Caco-2 (cell line): ENCODE measurements around the gene TMEM30A. TPM values are rescaled to one million over a fixed set of nuclear protein-coding genes. Genes with fewer than 3 reads are reported as not detected.

Source experiments
- BruUV-seq: library from RNA; stranded (reverse); fragments of 400-500 nt; replicated peaks from 2 replicates; lab custom pipeline; 2021; lab: Mats Ljungman, UMichigan
- CTCF ChIA-PET: fragments of 300-600 bp; sonication (Branson Sonifier 250); formaldehyde crosslinking; loops from one replicate; lab custom pipeline; 2022; ENCODE audit warnings: antibody characterized with exemption; lab: Charles Lee
- POLR2A ChIA-PET: fragments of 300-600 bp; sonication (Branson Sonifier 250); formaldehyde crosslinking; loops from one replicate; lab custom pipeline; 2022; ENCODE audit warnings: antibody characterized with exemption; lab: Charles Lee
- DNase-seq, 2 experiments: peaks; one replicate each; pipeline versions ENCODE4 v3.0.0 to v3.0.0-alpha.2; 2020 to 2022
- H3K27me3 ChIP-seq: replicated peaks from 2 replicates; pipeline ENCODE4 v1.6.0; 2011; ENCODE audit warnings: low read length; ENCODE audit not compliant: control insufficient read depth, insufficient read depth
- H3K36me3 ChIP-seq: 2 replicates; pipeline ENCODE4 v1.5.1; 2011; ENCODE audit warnings: low read length; ENCODE audit not compliant: control insufficient read depth, insufficient read depth
- H3K4me1 ChIP-seq: fragments of 250-450 bp; sonication (Bioruptor Pico); 2 replicates; pipeline ENCODE4 v1.5.1; 2020; ENCODE audit warnings: mild to moderate bottlenecking
- H3K4me3 ChIP-seq: 2 replicates; pipeline ENCODE4 v1.5.1; 2011; ENCODE audit warnings: low read depth, mild to moderate bottlenecking, control low read depth, low read length
- H3K9me3 ChIP-seq: fragments of 250-450 bp; sonication (Bioruptor Pico); 2 replicates; pipeline ENCODE4 v1.5.1; 2020; ENCODE audit warnings: mild to moderate bottlenecking, moderate library complexity
- H3K27ac Mint-ChIP-seq: one replicate; pipeline ENCODE4 v1.8.0; 2022; ENCODE audit warnings: mixed read lengths; ENCODE audit not compliant: unreplicated experiment
- H3K27me3 Mint-ChIP-seq: one replicate; pipeline ENCODE4 v1.8.0; 2022; ENCODE audit warnings: mixed read lengths; ENCODE audit not compliant: insufficient read depth, unreplicated experiment
- H3K36me3 Mint-ChIP-seq: one replicate; pipeline ENCODE4 v1.8.0; 2022; ENCODE audit warnings: mild to moderate bottlenecking, mixed read lengths; ENCODE audit not compliant: insufficient read depth, unreplicated experiment
- H3K4me1 Mint-ChIP-seq: one replicate; pipeline ENCODE4 v1.8.0; 2022; ENCODE audit warnings: low read depth, mixed read lengths; ENCODE audit not compliant: unreplicated experiment
- H3K4me3 Mint-ChIP-seq: one replicate; pipeline ENCODE4 v1.8.0; 2022; ENCODE audit warnings: mild to moderate bottlenecking, moderate library complexity, mixed read lengths; ENCODE audit not compliant: unreplicated experiment
- H3K9me3 Mint-ChIP-seq: one replicate; pipeline ENCODE4 v1.8.0; 2022; ENCODE audit warnings: mixed read lengths; ENCODE audit not compliant: unreplicated experiment
- intact Hi-C: fragments of 100-400 bp; cut with micrococcal nuclease; formaldehyde crosslinking; loops from one replicate; pipeline ENCODE4 v1.10.0; 2022; ENCODE audit not compliant: unreplicated experiment
- total RNA-seq: library from RNA; stranded (reverse); gene quantifications from 2 replicates; pipeline ENCODE4 v1.2.3, GENCODE V29; 2022
- TF ChIP-seq, protein P1 (sequence below), 2 experiments: fragments of 200-600 bp in 1 of 2; IDR thresholded peaks; 1 replicate in 1 of 2; 2 replicates in 1 of 2; pipeline versions ENCODE4 v1.5.1 to v1.8.0; 2011 to 2022; ENCODE audit warnings: antibody characterized with exemption in 1 of 2, control low read depth in 1 of 2, inconsistent platforms in 1 of 2, low read depth in 1 of 2, low read length in 1 of 2, mild to moderate bottlenecking in 1 of 2, moderate library complexity in 1 of 2; ENCODE audit not compliant: insufficient read depth in 1 of 2, severe bottlenecking in 1 of 2, unreplicated experiment in 1 of 2

The TMEM30A gene
- total RNA-seq, 1 experiment from 2014 or later, result 55.8 TPM

GRCh38 chr6:75275067-75275466 is 9.5 kb downstream of the TMEM30A start:
- POLR2A ChIA-PET, result interaction anchor here (0.7 kb wide), 1 partner anchor 101 kb away, joined by 5 read pairs; no protein-coding TSS in a partner anchor
- H3K4me3 Mint-ChIP-seq, result no peak overlapping the region
- no TSS peak for BruUV-seq

DNA sequence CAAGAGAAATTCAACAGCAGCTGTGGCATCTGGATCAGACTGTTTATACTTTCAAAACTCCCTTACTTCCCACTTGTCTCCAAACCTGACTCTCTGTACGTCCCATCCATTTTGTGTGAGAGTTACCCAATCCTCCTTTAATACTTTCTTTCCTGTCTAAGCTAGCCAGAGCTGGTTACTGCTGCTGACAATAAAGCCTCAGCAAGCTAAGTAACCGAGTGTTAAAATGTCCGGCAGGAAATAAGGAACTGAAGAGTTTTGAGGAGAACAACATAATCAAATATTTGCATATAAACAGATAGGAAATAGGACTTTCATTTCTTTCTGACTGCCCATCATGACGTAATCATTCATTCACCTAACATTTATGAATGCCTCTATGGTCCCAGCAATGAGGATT is 11.6 kb downstream of the TMEM30A start:
- Histone ChIP-seq H3K27me3 (no peaks in the 10 kb centered on the region), H3K9me3 (0 out of 2 replicates have a peak, but pooled peaks cover 5% of the 10 kb centered on the region), H3K4me3 (no peak overlapping the region), H3K36me3 (no peaks in the 10 kb centered on the region; the same call in none of the 2 replicates), H3K4me1 (peaks cover 4% of the 10 kb centered on the region; the same call in 1 of the 2 replicates)
- CTCF ChIA-PET, result no interaction called here
- Mint-ChIP-seq H3K27ac (no peak overlapping the region), H3K4me1 (no peaks in the 10 kb centered on the region), H3K27me3 (no peaks in the 10 kb centered on the region), H3K36me3 (peaks cover 6% of the 10 kb centered on the region), H3K9me3 (no peaks in the 10 kb centered on the region), H3K4me3 (no peak overlapping the region)
- DNase-seq, result no peak
- TF ChIP-seq, protein P1, sequence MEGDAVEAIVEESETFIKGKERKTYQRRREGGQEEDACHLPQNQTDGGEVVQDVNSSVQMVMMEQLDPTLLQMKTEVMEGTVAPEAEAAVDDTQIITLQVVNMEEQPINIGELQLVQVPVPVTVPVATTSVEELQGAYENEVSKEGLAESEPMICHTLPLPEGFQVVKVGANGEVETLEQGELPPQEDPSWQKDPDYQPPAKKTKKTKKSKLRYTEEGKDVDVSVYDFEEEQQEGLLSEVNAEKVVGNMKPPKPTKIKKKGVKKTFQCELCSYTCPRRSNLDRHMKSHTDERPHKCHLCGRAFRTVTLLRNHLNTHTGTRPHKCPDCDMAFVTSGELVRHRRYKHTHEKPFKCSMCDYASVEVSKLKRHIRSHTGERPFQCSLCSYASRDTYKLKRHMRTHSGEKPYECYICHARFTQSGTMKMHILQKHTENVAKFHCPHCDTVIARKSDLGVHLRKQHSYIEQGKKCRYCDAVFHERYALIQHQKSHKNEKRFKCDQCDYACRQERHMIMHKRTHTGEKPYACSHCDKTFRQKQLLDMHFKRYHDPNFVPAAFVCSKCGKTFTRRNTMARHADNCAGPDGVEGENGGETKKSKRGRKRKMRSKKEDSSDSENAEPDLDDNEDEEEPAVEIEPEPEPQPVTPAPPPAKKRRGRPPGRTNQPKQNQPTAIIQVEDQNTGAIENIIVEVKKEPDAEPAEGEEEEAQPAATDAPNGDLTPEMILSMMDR (IDR thresholded peaks at IDR 0.05; ENCODE audit: insufficient read depth in 1 of 2, low read depth in 1 of 2, low read length in 1 of 2, severe bottlenecking in 1 of 2, unreplicated experiment in 1 of 2), result no peak
- no TSS peak for BruUV-seq
- intact Hi-C loops, result no loop called here
- POLR2A ChIA-PET, result no interaction called here

More at GRCh38 chr6:75275067-75275466, 9.5 kb downstream of the TMEM30A start:
- Histone ChIP-seq H3K27me3 (no peaks in the 10 kb centered on the region), H3K36me3 (no peaks in the 10 kb centered on the region; the same call in none of the 2 replicates), H3K9me3 (0 out of 2 replicates have a peak, but pooled peaks cover 5% of the 10 kb centered on the region), H3K4me3 (no peak overlapping the region), H3K4me1 (peaks cover 9% of the 10 kb centered on the region; the same call in 1 of the 2 replicates)
- no peaks in the 10 kb centered on the region for H3K4me1 Mint-ChIP-seq
- DNase-seq, result no peak
- no peaks in the 10 kb centered on the region for H3K27me3 Mint-ChIP-seq
- CTCF ChIA-PET, result interaction anchor here (0.7 kb wide), 1 partner anchor 253 kb away, joined by 6 read pairs; no protein-coding TSS in a partner anchor
- TF ChIP-seq, protein P1 (IDR thresholded peaks at IDR 0.05; ENCODE audit: insufficient read depth in 1 of 2, low read depth in 1 of 2, low read length in 1 of 2, severe bottlenecking in 1 of 2, unreplicated experiment in 1 of 2), result no peak
- intact Hi-C loops, result no loop called here
- H3K9me3 Mint-ChIP-seq, result no peaks in the 10 kb centered on the region
- no peak overlapping the region for H3K27ac Mint-ChIP-seq
- H3K36me3 Mint-ChIP-seq, result peaks cover 6% of the 10 kb centered on the region

- Histone ChIP-seq H3K27me3 (no peaks in the 10 kb centered on the region), H3K4me1 (peaks cover 4% of the 10 kb centered on the region; the same call in 1 of the 2 replicates), H3K9me3 (0 out of 2 replicates have a peak, but pooled peaks cover 5% of the 10 kb centered on the region), H3K4me3 (no peak overlapping the region), H3K36me3 (no peaks in the 10 kb centered on the region; the same call in none of the 2 replicates)
- ChIA-PET CTCF (no interaction called here), POLR2A (no interaction called here)
- Mint-ChIP-seq H3K27me3 (no peaks in the 10 kb centered on the region), H3K4me1 (no peaks in the 10 kb centered on the region), H3K27ac (no peak overlapping the region), H3K9me3 (no peaks in the 10 kb centered on the region), H3K36me3 (peaks cover 6% of the 10 kb centered on the region), H3K4me3 (no peak overlapping the region)
- no TSS peak for BruUV-seq
- TF ChIP-seq, protein P1 (IDR thresholded peaks at IDR 0.05; ENCODE audit: insufficient read depth in 1 of 2, low read depth in 1 of 2, low read length in 1 of 2, severe bottlenecking in 1 of 2, unreplicated experiment in 1 of 2), result no peak
- intact Hi-C loops, result no loop called here
- peak in 1 of 2 experiments; percentile 34 for DNase-seq
Measured at GRCh38 chr6:75272145-75272840, 12.3 kb downstream of the TMEM30A start.
